CD4-positive, alpha-beta T cell treated with Interleukin-1 beta for 1 hour (primary cell): Measurements from ENCODE around the gene BASP1.
A peak's percentile ranks its signal among the peaks of the same experiment; 100 is the strongest.
"Not testable (repeated sequence)": the region's sequence is repeated elsewhere in the genome, so short reads cannot be mapped to it uniquely, and the experiment has no call there.

Source experiments
- DNase-seq, 2 donors: peaks; one replicate each; pipeline ENCODE4 v3.0.0-alpha.2; 2020 to 2022

The BASP1 gene

GRCh38 chr5:17292434-17293015 lies 75.1 kb downstream of the BASP1 start:
- DNase-seq, result no peak

DNA sequence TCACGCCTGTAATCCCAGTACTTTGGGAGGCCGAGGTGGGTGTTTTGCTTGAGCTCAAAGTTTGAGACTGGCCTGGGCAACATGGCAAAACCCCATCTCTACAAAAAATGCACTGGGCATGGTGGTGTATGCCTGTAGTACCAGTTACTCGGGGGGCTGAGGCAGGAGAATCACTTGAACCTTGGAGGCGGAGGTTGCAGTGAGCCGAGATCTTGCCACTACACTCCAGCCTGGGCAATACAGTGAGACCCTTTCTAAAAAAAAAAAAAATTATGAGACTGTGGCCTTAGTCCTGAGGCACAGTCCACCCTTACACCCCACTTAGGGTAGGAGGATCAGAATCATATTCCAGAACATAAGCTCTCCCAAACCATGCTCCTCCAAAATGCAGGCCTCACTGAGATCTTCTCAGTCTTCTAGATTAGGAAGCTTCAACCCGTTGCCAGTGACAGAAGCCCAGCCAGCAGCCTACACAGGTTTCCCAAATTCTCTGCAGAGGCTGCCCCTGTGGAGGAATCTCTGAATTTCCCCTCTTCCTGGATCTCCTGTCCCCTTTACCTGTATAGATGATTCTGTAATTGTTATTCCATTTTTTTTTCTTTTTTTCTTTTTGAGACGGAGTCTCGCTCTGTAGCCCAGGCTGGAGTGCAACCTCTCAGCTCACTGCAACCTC lies 77.3 kb downstream of the BASP1 start:
- DNase-seq, result no peak

- no peak for DNase-seq
Observed at GRCh38 chr5:17295671-17296070, 78.2 kb downstream of the BASP1 start.

DNA sequence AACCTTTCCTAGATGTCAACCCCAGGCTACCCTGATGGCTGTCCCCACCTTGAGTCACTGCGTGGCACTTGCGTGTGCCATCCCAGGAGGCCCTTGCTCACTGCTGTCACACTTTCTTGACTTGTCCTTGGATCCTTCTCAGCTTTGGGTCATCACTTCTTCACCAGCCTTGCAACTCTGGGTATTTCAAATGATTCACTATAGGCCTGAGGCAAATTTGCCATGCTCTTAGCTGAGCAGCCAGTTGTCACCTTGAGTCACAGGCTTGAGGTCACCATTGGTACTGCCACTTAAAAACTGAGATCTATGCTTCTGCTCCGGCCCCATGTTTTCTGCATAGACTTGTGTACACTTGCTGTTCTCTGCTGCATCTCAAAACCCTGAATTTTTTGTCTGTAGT lies 84.7 kb downstream of the BASP1 start:
- DNase-seq, result peak in 1 of 2 donors; percentile 31

DNA sequence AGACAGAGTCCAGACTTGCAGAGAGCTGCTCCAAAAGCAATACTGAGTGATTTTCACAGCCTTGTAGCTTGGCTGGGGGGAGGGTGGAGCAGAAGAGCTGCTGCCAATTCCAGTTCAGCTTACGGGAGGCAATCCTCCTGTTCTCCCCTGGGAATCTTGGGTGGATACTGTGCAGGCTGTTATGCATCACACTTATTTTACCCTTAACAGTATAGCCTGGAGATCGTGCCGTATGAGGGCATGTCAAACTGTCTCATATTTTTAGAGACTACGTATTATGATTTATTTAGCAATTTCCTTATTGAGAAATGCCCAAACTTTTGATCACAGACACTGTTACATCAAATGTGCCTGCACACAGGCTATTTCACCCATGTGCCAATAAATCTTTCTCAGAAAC lies 85.2 kb downstream of the BASP1 start:
- no peak for DNase-seq

GRCh38 chr5:17304282-17304681 lies 86.9 kb downstream of the BASP1 start:
- DNase-seq, result no peak

GRCh38 chr5:17305017-17305416 lies 87.6 kb downstream of the BASP1 start:
- no peak for DNase-seq

DNA sequence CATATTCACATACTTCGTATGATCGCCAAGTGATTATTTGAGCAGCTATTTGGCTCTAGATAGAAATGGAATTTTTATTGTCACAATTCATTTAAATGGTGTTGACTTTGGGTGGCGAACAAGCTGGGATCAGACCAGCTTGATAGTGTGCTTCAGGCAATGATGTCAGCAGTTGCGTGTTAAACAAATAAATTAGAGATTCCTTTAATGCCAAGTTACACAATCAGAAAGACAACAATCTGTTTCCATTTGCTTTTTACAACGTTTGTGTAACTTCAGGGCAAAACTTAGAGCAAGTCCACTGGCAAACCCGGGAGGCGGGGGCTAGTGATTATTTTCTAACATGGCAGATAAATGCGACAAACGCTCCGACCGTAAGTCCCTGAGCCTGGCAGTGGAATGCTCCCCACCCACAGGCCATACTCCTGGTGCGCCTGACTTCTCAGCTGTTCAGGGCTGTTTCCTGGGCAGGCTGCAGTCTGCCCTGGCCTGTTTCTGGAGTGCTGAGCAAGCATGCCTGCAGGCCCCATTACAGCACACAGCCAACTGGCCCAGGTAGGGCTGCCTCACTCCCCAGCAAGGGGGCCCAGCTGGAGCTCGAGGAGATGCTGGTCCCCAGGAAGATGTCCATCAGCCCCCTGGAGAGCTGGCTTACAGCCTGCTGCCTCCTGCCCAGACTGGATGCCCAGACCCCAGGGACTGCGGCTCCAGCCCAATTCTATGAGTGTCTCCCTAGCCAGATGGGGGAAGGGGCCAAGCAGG lies 88.7 kb downstream of the BASP1 start:
- no peak for DNase-seq

DNA sequence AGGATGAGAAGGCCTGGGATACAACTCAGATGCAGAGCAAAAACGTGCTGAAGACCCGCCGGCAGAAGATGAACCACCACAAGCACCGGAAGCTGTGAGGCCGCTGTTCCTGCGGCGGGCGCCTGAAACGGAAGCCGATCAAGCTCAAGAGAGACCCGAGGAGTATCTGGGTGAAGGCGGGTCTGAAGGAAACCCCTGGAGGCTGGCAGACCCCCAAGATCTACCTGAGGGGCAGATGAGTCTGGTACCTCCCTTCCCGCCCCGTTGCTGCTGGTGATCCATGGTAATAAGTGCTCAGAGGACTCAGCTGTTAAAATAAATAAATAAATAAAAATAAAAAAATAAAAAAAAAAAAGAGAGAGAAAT lies 89.3 kb downstream of the BASP1 start:
- no peak for DNase-seq

- not testable (repeated sequence) for DNase-seq
Observed at GRCh38 chr5:17307440-17307839, 90.0 kb downstream of the BASP1 start.

DNA sequence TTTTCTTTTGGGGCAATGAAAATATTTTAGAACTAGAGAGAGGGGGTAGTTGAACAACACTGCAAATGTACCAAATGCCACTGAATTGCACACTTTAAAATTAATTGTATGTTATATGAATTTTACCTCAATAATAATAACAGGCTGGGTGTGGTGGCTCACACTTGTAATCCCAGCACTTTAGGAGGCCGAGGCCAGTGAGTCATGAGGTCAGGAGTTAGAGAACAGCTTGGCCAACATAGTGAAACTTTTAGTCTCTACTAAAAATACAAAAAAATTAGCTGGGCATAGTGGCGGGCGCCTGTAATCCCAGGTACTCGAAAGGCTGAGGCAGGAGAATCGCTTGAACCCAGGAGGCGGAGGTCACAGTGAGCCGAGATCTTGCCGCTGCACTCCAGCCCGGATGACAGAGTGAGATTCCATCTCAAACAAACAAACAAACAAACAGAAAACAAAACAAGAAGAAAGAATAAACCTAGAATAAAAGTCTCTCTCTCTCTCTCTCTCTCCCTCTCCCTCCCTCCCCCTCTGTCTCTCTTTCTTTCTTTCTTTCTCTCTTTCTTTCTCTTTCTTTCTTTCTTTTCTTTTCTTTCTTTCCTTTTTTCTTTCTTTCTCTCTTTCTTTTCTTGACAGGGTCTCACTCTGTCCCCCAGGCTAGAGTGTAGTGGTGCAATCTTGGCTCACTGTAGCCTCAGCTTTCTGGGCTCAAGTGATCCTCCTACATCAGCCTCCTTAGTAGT lies 91.1 kb downstream of the BASP1 start:
- DNase-seq, result no peak

DNA sequence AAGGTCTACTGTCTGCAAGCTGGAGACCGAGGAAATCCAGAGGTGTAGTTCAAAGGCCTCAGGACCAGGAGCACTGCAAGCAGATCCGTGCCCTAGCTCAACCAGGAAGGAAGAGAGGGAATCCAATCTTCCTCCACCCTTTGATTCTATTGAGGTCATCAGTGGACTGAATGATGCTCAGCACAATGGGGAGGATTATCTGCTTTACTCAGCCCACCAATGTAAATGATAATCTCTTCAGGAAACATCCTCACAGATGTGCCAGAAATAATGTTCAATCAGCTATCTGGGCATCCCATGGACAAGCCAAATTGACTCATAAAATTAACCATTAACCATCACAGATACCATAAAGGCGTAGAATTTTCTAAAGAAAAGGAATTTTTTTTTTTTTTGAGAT lies 92.0 kb downstream of the BASP1 start:
- no peak for DNase-seq

GRCh38 chr5:17310502-17310901 lies 93.1 kb downstream of the BASP1 start:
- DNase-seq, result not testable (repeated sequence)

DNA sequence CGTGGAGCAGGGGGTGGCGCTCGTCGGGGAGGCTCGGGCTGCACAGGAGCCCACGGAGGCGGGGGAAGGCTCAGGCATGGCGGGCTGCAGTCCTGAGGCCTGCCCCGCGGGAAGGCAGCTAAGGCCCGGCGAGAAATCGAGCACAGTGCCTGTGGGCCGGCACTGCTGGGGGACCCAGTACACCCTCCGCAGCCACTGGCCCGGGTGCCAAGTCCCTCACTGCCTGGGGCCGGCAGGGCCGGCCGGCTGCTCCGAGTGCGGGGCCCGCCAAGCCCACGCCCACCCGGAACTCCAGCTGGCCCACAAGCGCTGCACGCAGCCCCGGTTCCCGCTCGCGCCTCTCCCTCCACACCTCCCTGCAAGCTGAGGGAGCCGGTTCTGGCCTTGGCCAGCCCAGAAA lies 94.4 kb downstream of the BASP1 start:
- not testable (repeated sequence) for DNase-seq

- no peak for DNase-seq
Observed at GRCh38 chr5:17312358-17312757, 94.9 kb downstream of the BASP1 start.

DNA sequence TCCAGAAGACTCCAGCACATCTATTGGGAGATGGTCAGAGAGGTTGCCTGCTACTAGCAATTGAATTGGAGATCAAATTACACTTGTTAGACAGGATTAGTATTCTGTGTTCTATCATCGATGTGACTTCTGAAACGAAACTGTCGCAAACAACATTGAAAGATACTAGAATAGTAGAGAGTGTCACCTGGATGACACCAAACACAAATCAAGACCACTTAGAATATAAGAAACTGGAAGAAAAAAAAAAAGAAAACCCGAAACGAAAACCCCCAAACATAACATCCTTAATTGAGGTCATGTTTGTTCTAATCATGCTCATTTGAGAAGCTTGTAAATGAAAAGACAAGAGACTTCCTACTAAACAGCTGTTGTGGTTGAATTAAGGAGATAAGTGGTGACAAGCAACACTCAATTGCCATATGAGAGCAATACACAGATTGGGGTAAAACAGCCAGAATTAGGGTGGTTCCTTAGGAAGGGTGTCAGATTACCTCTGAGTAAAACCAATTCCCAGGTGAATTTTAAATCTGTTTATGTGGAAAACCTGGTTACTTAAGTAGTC lies 97.6 kb downstream of the BASP1 start:
- no peak for DNase-seq

- DNase-seq, result no peak
Observed at GRCh38 chr5:17315710-17316221, 98.3 kb downstream of the BASP1 start.

DNA sequence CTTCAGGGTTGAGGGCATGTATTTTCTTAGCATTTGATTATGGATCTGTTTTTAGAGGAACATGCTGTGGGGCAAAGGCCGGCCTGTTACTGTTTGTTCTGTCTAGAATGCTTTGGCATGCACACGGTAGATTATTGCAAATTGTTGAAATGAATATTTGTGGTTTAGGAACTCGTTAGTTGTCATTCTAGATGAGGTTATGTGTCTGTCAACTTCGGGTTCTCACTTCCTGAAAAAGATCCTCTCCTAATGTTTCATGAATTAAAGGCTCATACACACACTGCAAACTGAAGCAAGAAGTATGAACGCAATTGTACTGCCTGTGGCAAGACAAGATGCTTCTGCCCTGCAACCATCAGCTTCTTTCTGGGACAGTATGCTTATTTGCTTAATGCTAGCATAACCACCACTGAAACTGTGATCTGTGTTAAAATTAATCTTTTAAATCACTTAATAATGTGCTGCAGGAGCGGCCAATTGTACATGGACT lies 99.6 kb downstream of the BASP1 start:
- DNase-seq, result no peak

- DNase-seq, result no peak
Observed at GRCh38 chr5:17317473-17317872, 100.0 kb downstream of the BASP1 start.

- DNase-seq, result not testable (repeated sequence)
Observed at GRCh38 chr5:17319095-17319494, 101.7 kb downstream of the BASP1 start.

- no peak for DNase-seq
Observed at GRCh38 chr5:17325770-17326599, 108.6 kb downstream of the BASP1 start.
